Right forelimb (tissue), 1 donor: ENCODE data around the gene GLB1L.
"Not testable (repeated sequence)": the region's sequence is repeated elsewhere in the genome, so short reads cannot be mapped to it uniquely, and the experiment has no call there.

Source experiments
- DNase-seq: peaks from one replicate; pipeline ENCODE4 v3.0.0-alpha.2; 2018

GLB1L gene

GRCh38 chr2:219280651-219281050 lies 35.4 kb upstream of the GLB1L start:
- no peak for DNase-seq

GRCh38 chr2:219279916-219280516 lies 34.8 kb upstream of the GLB1L start:
- no peak for DNase-seq

GRCh38 chr2:219279151-219279915 lies 34.1 kb upstream of the GLB1L start, which contains the start of gene DNAJB2:
Gene DNAJB2, plus strand, starts transcription at chr2:219279366. Its CDS starts 468 bp downstream, at chr2:219279834.
- DNase-seq, result peak; percentile 99

- DNase-seq, result no peak
Observed at GRCh38 chr2:219278655-219279150, 33.5 kb upstream of the GLB1L start.

- peak; percentile 88 for DNase-seq
Observed at GRCh38 chr2:219277703-219278654, 32.7 kb upstream of the GLB1L start.

- no peak for DNase-seq
Observed at GRCh38 chr2:219274361-219274921, 29.2 kb upstream of the GLB1L start.

GRCh38 chr2:219273937-219274336 lies 28.7 kb upstream of the GLB1L start:
- DNase-seq, result no peak

- DNase-seq, result no peak
Observed at GRCh38 chr2:219272995-219273394, 27.8 kb upstream of the GLB1L start.

- DNase-seq, result no peak
Observed at GRCh38 chr2:219272356-219272755, 27.1 kb upstream of the GLB1L start.

GRCh38 chr2:219271021-219271420 lies 25.8 kb upstream of the GLB1L start:
- DNase-seq, result no peak

- DNase-seq, result no peak
Observed at GRCh38 chr2:219270055-219270372, 24.8 kb upstream of the GLB1L start.

GRCh38 chr2:219269362-219270054 lies 24.3 kb upstream of the GLB1L start:
- DNase-seq, result no peak

GRCh38 chr2:219268294-219268693 lies 23.1 kb upstream of the GLB1L start:
- no peak for DNase-seq

- DNase-seq, result no peak
Observed at GRCh38 chr2:219266886-219267285, 21.6 kb upstream of the GLB1L start.

GRCh38 chr2:219266232-219266631 lies 21.0 kb upstream of the GLB1L start:
- no peak for DNase-seq

GRCh38 chr2:219261024-219261855 lies 16.0 kb upstream of the GLB1L start:
- no peak for DNase-seq

- not testable (repeated sequence) for DNase-seq
Observed at GRCh38 chr2:219258942-219259341, 13.7 kb upstream of the GLB1L start.

- no peak for DNase-seq
Observed at GRCh38 chr2:219254590-219255201, 9.5 kb upstream of the GLB1L start.

- peak; percentile 63 for DNase-seq
Observed at GRCh38 chr2:219253753-219254589, 8.7 kb upstream of the GLB1L start, which contains the start of gene TUBA4A. Gene TUBA4A, minus strand, starts transcription at chr2:219253918. Its CDS starts 60 bp downstream, at chr2:219253858.
